B cell (primary cell): ENCODE data around the gene SRSF2. TPM values are rescaled to one million over a fixed set of nuclear protein-coding genes. Genes with fewer than 3 reads are reported as not detected.

Experiments
- ATAC-seq: fragments of 200-7000 bp; cut with Tn5 transposase; one replicate; pipeline ENCODE4 v1.10.0; 2021; ENCODE audit warnings: low read depth, mild to moderate bottlenecking, moderate number of reproducible peaks, moderate library complexity
- CTCF ChIA-PET: fragments of 350-600 bp; sonication (Branson Sonifier 250); formaldehyde crosslinking; loops from one replicate; lab custom pipeline; 2021; ENCODE audit warnings: antibody characterized with exemption, inconsistent platforms; lab: Charles Lee
- POLR2A ChIA-PET: fragments of 350-600 bp; sonication (Branson Sonifier 250); formaldehyde crosslinking; loops from one replicate; lab custom pipeline; 2021; ENCODE audit warnings: antibody characterized with exemption; lab: Charles Lee
- DNase-seq: peaks from one replicate; pipeline ENCODE4 v3.0.0; 2013
- H2AFZ ChIP-seq: 2 replicates; pipeline ENCODE4 v1.6.1; 2012; ENCODE audit warnings: mild to moderate bottlenecking, low read depth, low read length; ENCODE audit not compliant: insufficient read depth, poor library complexity, severe bottlenecking
- H3K27ac ChIP-seq, 2 donors: 1 replicate in 1 of 2; 2 replicates in 1 of 2; pipeline ENCODE4 v1.5.1; 2012 to 2013; ENCODE audit warnings: low read length in 2 of 2, mild to moderate bottlenecking in 2 of 2, moderate library complexity in 1 of 2
- H3K27me3 ChIP-seq, 4 experiments: fragments of 200-600 bp in 1 of 4; sonication (generic) in 1 of 4; replicated peaks in 1 of 4; 1 replicate in 2 of 4; 2 replicates in 2 of 4; pipeline versions ENCODE4 v1.6.1 to v1.7.0; 2013 to 2016; ENCODE audit warnings: low read length in 3 of 4, mild to moderate bottlenecking in 2 of 4, mixed read lengths in 1 of 4, moderate library complexity in 1 of 4; ENCODE audit not compliant: insufficient read depth in 4 of 4, control insufficient read depth in 3 of 4; ENCODE audit errors: control extremely low read depth in 1 of 4
- H3K36me3 ChIP-seq, 2 experiments: replicated peaks in 1 of 2; 1 replicate in 1 of 2; 2 replicates in 1 of 2; pipeline versions ENCODE4 v1.6.1 to v1.7.1; 2013; ENCODE audit warnings: low read length in 1 of 2; ENCODE audit not compliant: insufficient read depth in 2 of 2, control insufficient read depth in 1 of 2; ENCODE audit errors: control extremely low read depth in 1 of 2, extremely low read depth in 1 of 2
- H3K4me1 ChIP-seq, 2 donors: fragments of 200-600 bp in 1 of 2; sonication (generic) in 1 of 2; 1 replicate in 1 of 2; 2 replicates in 1 of 2; pipeline versions ENCODE4 v1.5.1 to v1.6.1; 2013 to 2017; ENCODE audit warnings: low read length in 2 of 2; ENCODE audit not compliant: control insufficient read depth in 2 of 2, insufficient read depth in 2 of 2
- H3K4me2 ChIP-seq: replicated peaks from 2 replicates; pipeline ENCODE3; 2012; ENCODE audit warnings: mild to moderate bottlenecking, low read depth, low read length; ENCODE audit not compliant: poor library complexity, severe bottlenecking
- H3K4me3 ChIP-seq, 5 experiments: fragments of 200-600 bp in 1 of 5; sonication (generic) in 1 of 5; 1 replicate in 3 of 5; 2 replicates in 2 of 5; pipeline versions ENCODE4 v1.5.1 to v1.7.0; 2011 to 2016; ENCODE audit warnings: low read length in 4 of 5, mild to moderate bottlenecking in 4 of 5, low read depth in 2 of 5, control low read depth in 1 of 5, moderate library complexity in 1 of 5; ENCODE audit not compliant: insufficient read depth in 1 of 5; ENCODE audit errors: control extremely low read depth in 1 of 5, extremely low read depth in 1 of 5
- H3K79me2 ChIP-seq: fragments of 200-600 bp; sonication (generic); one replicate; pipeline ENCODE4 v1.6.0; 2016; ENCODE audit warnings: low read length; ENCODE audit not compliant: control insufficient read depth, insufficient read depth
- H3K9ac ChIP-seq: fragments of 200-600 bp; sonication (generic); 2 replicates; pipeline ENCODE4 v1.6.1; 2017; ENCODE audit warnings: mild to moderate bottlenecking, low read length, moderate library complexity
- H3K9me3 ChIP-seq, 3 donors: one replicate each; pipeline versions ENCODE4 v1.6.1 to v1.7.1; 2013; ENCODE audit warnings: low read length in 2 of 3; ENCODE audit not compliant: control insufficient read depth in 2 of 3, insufficient read depth in 1 of 3; ENCODE audit errors: control extremely low read depth in 1 of 3
- H4K20me1 ChIP-seq: 2 replicates; pipeline ENCODE4 v1.6.0; 2012; ENCODE audit warnings: mild to moderate bottlenecking, low read length; ENCODE audit not compliant: insufficient read depth, control insufficient read depth, poor library complexity, severe bottlenecking
- H3K27ac Mint-ChIP-seq: one replicate; pipeline ENCODE4 v1.8.0; 2021; ENCODE audit warnings: mixed read lengths
- H3K27me3 Mint-ChIP-seq: one replicate; pipeline ENCODE4 v1.8.0; 2021; ENCODE audit warnings: mixed read lengths
- H3K4me1 Mint-ChIP-seq: one replicate; pipeline ENCODE4 v1.8.0; 2021; ENCODE audit warnings: mixed read lengths
- H3K4me3 Mint-ChIP-seq: one replicate; pipeline ENCODE4 v1.8.0; 2021; ENCODE audit warnings: mixed read lengths
- H3K9me3 Mint-ChIP-seq: one replicate; pipeline ENCODE4 v1.8.0; 2022; ENCODE audit warnings: mixed read lengths; ENCODE audit not compliant: insufficient read depth
- EZH2 ChIP-seq: IDR thresholded peaks from 2 replicates; pipeline ENCODE4 v1.6.1; 2012; ENCODE audit warnings: borderline replicate concordance, low read depth, mild to moderate bottlenecking, moderate library complexity, low read length; ENCODE audit not compliant: insufficient read depth, poor library complexity, severe bottlenecking
- WGBS: methylation state at CpG from one replicate; pipeline ENCODE4 v1.1.5; 2013; ENCODE audit warnings: missing lambda C conversion rate; ENCODE audit not compliant: insufficient coverage; 5-methylcytosine and 5-hydroxymethylcytosine counted together
- intact Hi-C: fragments of 100-400 bp; cut with micrococcal nuclease; formaldehyde crosslinking; loops from one replicate; pipeline ENCODE4 v1.10.0; 2022
- polyA plus RNA-seq: library from polyadenylated mRNA; depleted of rRNA; stranded (reverse); fragments of >200 nt; gene quantifications from 2 replicates; pipeline ENCODE4 v1.2.3, GENCODE V29; 2012
- total RNA-seq, 2 donors: library from RNA; stranded (reverse); fragments of 120-200 nt in 1 of 2; gene quantifications; 1 replicate in 1 of 2; 2 replicates in 1 of 2; pipeline versions ENCODE4 v1.2.3 to v1.2.4, GENCODE V29; 2013 to 2022
- TF ChIP-seq, protein P1 (sequence below): fragments of 200-600 bp; IDR thresholded peaks from one replicate; pipeline ENCODE4 v1.8.0; 2022; ENCODE audit warnings: antibody characterized with exemption, mild to moderate bottlenecking

SRSF2 gene
- total and polyA plus RNA-seq, 2 donors (not counting 1 experiment from before 2014, with no cell fraction given): 362 to 764 TPM

DNA sequence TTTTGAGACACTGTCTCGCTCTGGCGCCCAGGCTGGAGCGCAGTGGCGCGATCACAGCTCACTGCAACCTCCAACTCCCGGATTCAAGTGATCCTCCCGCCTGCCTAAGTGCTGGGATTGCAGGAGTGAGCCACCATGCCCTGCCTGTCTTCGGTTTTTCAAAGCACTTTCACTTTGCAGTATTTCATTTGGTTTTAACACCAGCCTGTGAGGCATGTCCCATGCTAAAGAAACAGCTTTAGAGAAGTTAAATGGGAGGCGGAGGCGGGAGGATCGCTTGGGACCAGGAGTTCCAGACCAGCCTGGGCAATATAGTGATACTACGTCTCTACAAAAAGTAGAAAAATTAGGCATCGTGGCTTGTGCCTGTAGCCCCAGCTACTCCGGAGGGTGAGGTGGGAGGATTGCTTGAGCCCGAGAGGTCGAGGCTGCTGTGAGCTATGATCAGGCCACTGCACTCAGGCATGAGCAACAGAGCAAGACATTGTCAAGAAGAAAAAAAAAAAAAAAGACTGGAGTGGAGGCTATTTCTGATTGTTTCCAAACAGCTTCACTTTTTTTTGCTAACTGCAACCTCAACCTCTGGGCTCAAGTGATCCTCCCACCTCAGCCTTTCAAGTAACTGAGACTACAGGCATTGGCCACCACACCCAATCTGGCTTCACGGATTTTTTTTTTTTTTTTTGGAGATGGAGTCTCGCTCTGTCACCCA lies 9.2 kb downstream of the SRSF2 start:
- Histone ChIP-seq H3K36me3 (peaks cover 0 to 42% of the 10 kb centered on the region in 2 experiments), H3K4me3 (peak overlapping the region; percentile 45 to 92 (median 84)), H3K9ac (peak overlapping the region; percentile 99), H3K27me3 (no peaks in the 10 kb centered on the region), H3K4me1 (peaks cover 34 to 56% of the 10 kb centered on the region in 2 donors), H3K4me2 (peak overlapping the region; percentile 95), H3K9me3 (no peaks in the 10 kb centered on the region), H3K79me2 (peaks cover 74% of the 10 kb centered on the region), H4K20me1 (peaks cover 26% of the 10 kb centered on the region), H3K27ac (peak overlapping the region; percentile 98 to 99), H2AFZ (peak overlapping the region; percentile 77)
- DNase-seq: peak; percentile 68
- ChIA-PET POLR2A (interaction anchor here (0.5 to 5.6 kb wide), 2 partner anchors 9 to 89 kb away, joined by 6 to 75 read pairs; partner anchors contain the start of genes MFSD11 and SRSF2), CTCF (interaction anchor here (1.0 to 6.3 kb wide), 4 partner anchors 9 to 328 kb away, joined by 3 to 56 read pairs (median 18); partner anchors contain the start of genes MFSD11 and SRSF2)
- no peak for ATAC-seq
- intact Hi-C loops: loop anchor here (2.0 to 5.0 kb wide), 3 partner anchors 17 to 943 kb away; partner anchors contain the start of genes MXRA7, UBE2O and UNK
- Mint-ChIP-seq H3K27me3 (no peaks in the 10 kb centered on the region), H3K9me3 (no peaks in the 10 kb centered on the region), H3K4me3 (peak overlapping the region; percentile 99), H3K4me1 (peaks cover 57% of the 10 kb centered on the region), H3K27ac (peak overlapping the region; percentile 99)
- WGBS: 38% methylated on average over 13 of the region's 18 CpGs
- TF ChIP-seq EZH2: no peak
- TF ChIP-seq, protein P1, sequence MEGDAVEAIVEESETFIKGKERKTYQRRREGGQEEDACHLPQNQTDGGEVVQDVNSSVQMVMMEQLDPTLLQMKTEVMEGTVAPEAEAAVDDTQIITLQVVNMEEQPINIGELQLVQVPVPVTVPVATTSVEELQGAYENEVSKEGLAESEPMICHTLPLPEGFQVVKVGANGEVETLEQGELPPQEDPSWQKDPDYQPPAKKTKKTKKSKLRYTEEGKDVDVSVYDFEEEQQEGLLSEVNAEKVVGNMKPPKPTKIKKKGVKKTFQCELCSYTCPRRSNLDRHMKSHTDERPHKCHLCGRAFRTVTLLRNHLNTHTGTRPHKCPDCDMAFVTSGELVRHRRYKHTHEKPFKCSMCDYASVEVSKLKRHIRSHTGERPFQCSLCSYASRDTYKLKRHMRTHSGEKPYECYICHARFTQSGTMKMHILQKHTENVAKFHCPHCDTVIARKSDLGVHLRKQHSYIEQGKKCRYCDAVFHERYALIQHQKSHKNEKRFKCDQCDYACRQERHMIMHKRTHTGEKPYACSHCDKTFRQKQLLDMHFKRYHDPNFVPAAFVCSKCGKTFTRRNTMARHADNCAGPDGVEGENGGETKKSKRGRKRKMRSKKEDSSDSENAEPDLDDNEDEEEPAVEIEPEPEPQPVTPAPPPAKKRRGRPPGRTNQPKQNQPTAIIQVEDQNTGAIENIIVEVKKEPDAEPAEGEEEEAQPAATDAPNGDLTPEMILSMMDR: no peak
